Heart left ventricle (tissue), 13 donors: ENCODE results near the gene GDF10.

Experiments used
- POLR2A ChIP-seq, 2 donors: fragments of 450-650 bp; IDR thresholded peaks; one replicate each; pipeline ENCODE4 v1.6.1; 2017; ENCODE audit warnings: antibody characterized with exemption in 2 of 2, mild to moderate bottlenecking in 2 of 2, moderate library complexity in 2 of 2
- TF ChIP-seq, protein P1 (sequence below), 12 donors: fragments of 200-600 bp; sonication (generic) in 4 of 12; IDR thresholded peaks; one replicate each; pipeline versions ENCODE4 v1.5.0 to v1.8.0; 2018 to 2022; ENCODE audit warnings: antibody characterized with exemption in 12 of 12, mild to moderate bottlenecking in 5 of 12
- donor health status: ischemic (EF 13 %, LVEDD 7.1; RV severe dilation, severe dysfunction).
- donor health status: DM: no; HTN: yes; CAD: no.
- donor health status: DM: no; HTN: no; CAD: no.
- donor health status: ischemic (EF 25% LVEDD 6.9; RV normal size, moderate dysfunction).
- donor health status: ischemic (EF 25% LVEDD 5.7; RV mildly dilated, moderate dysfunction).
- donor health status: ischemic (EF 35%, LVEDD 5.7; RV mildly dilated, moderate dysfunction).
- donor health status: nonischemic (EF 11% LVEDD 7.7; RV severe dilation, severe dysfunction).
- donor health status: DM: yes; HTN: yes; CAD: no.
- donor health status: PGD.
- donor health status: ischemic (EF 29% LVEDD 5.4; RV normal size, mild dysfunction).
- donor health status: nonischemic (EF 23%, LVEDD 6.1; RV moderate dilation, normal function).

DNA sequence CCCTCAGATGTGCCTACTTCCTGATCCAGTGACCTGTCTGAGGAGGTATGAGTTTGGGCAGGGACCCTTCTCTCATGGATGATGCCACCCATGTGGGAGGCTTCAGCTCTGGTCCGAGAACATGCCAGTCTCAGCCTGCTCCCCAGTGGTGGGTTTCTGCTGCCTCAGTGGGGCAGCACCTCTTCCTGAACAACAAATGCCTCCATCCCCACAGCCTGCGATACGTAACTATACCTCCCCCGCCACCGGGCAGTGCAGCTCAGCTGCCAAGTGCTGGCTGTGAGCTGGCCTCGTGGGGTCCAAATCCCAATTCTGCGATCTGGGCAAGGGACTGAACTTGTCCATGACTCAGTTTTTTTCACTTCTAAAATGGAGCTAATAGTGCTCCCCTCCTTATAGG, 3.1 kb downstream of the GDF10 start:
- TF ChIP-seq, protein P1, sequence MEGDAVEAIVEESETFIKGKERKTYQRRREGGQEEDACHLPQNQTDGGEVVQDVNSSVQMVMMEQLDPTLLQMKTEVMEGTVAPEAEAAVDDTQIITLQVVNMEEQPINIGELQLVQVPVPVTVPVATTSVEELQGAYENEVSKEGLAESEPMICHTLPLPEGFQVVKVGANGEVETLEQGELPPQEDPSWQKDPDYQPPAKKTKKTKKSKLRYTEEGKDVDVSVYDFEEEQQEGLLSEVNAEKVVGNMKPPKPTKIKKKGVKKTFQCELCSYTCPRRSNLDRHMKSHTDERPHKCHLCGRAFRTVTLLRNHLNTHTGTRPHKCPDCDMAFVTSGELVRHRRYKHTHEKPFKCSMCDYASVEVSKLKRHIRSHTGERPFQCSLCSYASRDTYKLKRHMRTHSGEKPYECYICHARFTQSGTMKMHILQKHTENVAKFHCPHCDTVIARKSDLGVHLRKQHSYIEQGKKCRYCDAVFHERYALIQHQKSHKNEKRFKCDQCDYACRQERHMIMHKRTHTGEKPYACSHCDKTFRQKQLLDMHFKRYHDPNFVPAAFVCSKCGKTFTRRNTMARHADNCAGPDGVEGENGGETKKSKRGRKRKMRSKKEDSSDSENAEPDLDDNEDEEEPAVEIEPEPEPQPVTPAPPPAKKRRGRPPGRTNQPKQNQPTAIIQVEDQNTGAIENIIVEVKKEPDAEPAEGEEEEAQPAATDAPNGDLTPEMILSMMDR (IDR thresholded peaks at IDR 0.05) = no peak
- TF ChIP-seq POLR2A (IDR thresholded peaks at IDR 0.05) = no peak
